HEK293 (cell line): ENCODE results near the gene YARS1.

ENCODE experiments used
- CTCF ChIA-PET: fragments of 350-600 bp; formaldehyde crosslinking; extraction: SDS; loops from one replicate; lab custom pipeline; 2021; ENCODE audit warnings: antibody characterized with exemption; lab: Yijun Ruan, JAX
- POLR2A ChIA-PET: fragments of 300-600 bp; formaldehyde crosslinking; extraction: SDS; loops from one replicate; lab custom pipeline; 2020; ENCODE audit warnings: antibody characterized with exemption, inconsistent platforms; lab: Yijun Ruan, JAX
- H3K27ac ChIP-seq: fragments of 200-500 bp; sonication (Bioruptor generic); 2 replicates; pipeline ENCODE4 v1.5.1; 2014; ENCODE audit warnings: low read depth, low read length, control low read depth, inconsistent platforms; ENCODE audit errors: extremely low read depth
- H3K36me3 ChIP-seq, 2 experiments: fragments of 200-500 bp in 1 of 2; sonication (Bioruptor generic) in 1 of 2; 1 replicate in 1 of 2; 2 replicates in 1 of 2; pipeline ENCODE4 v1.5.1; 2014 to 2017; ENCODE audit warnings: inconsistent platforms in 2 of 2, low read length in 2 of 2; ENCODE audit not compliant: control insufficient read depth in 2 of 2, insufficient read depth in 1 of 2
- H3K4me1 ChIP-seq: fragments of 200-500 bp; sonication (Bioruptor generic); 2 replicates; pipeline ENCODE4 v1.5.1; 2014; ENCODE audit warnings: mild to moderate bottlenecking, low read length, inconsistent platforms; ENCODE audit not compliant: control insufficient read depth, insufficient read depth
- H3K4me3 ChIP-seq: 2 replicates; pipeline ENCODE4 v1.5.1; 2011; ENCODE audit warnings: low read depth, mild to moderate bottlenecking, control low read depth, low read length, moderate library complexity
- H3K9me3 ChIP-seq: fragments of 200-500 bp; sonication (Bioruptor generic); 2 replicates; pipeline ENCODE4 v1.5.1; 2014; ENCODE audit warnings: low read depth, low read length, inconsistent platforms; ENCODE audit not compliant: control insufficient read depth, insufficient read depth
- GLI2 ChIP-seq: fragments of 450-650 bp; formaldehyde crosslinking; IDR thresholded peaks from 2 replicates; pipeline ENCODE4; 2017; ENCODE audit warnings: missing biosample characterization, missing genetic modification characterization, low read depth, borderline replicate concordance
- HOXD13 ChIP-seq: sonication (generic); formaldehyde crosslinking; IDR thresholded peaks from 2 replicates; pipeline ENCODE4 v1.8.0; 2022; ENCODE audit warnings: missing genetic modification reagents, borderline replicate concordance
- MEIS1 ChIP-seq: sonication (generic); formaldehyde crosslinking; IDR thresholded peaks from 2 replicates; pipeline ENCODE4 v1.8.1; 2022; ENCODE audit warnings: missing genetic modification reagents, mild to moderate bottlenecking, borderline replicate concordance
- SP7 ChIP-seq: fragments of 450-650 bp; formaldehyde crosslinking; IDR thresholded peaks from 2 replicates; pipeline ENCODE4 v1.5.1; 2016; ENCODE audit warnings: missing biosample characterization, missing genetic modification characterization
- TRIM28 ChIP-seq: IDR thresholded peaks from 2 replicates; pipeline ENCODE4 v1.6.1; 2011; ENCODE audit warnings: low read length, control low read depth, borderline replicate concordance
- YY1 ChIP-seq: fragments of 450-650 bp; formaldehyde crosslinking; IDR thresholded peaks from 2 replicates; pipeline ENCODE4 v1.5.1; 2018; ENCODE audit warnings: missing biosample characterization, missing genetic modification characterization
- ZBTB17 ChIP-seq: fragments of 450-650 bp; formaldehyde crosslinking; IDR thresholded peaks from 2 replicates; pipeline ENCODE4 v1.5.1; 2016; ENCODE audit warnings: missing biosample characterization, missing genetic modification characterization
- ZFP37 ChIP-seq: fragments of 450-650 bp; formaldehyde crosslinking; IDR thresholded peaks from 2 replicates; pipeline ENCODE4 v1.5.1; 2016; ENCODE audit warnings: missing biosample characterization, missing genetic modification characterization
- ZNF175 ChIP-seq: fragments of 450-650 bp; formaldehyde crosslinking; IDR thresholded peaks from 2 replicates; pipeline ENCODE4 v1.5.1; 2016; ENCODE audit warnings: missing biosample characterization, missing genetic modification characterization
- ZNF19 ChIP-seq: fragments of 450-650 bp; formaldehyde crosslinking; IDR thresholded peaks from 2 replicates; pipeline ENCODE4; 2016; ENCODE audit warnings: missing biosample characterization, missing genetic modification characterization, low read depth
- ZNF248 ChIP-seq: fragments of 450-650 bp; formaldehyde crosslinking; IDR thresholded peaks from 2 replicates; pipeline ENCODE4 v1.5.1; 2017; ENCODE audit warnings: missing biosample characterization, missing genetic modification characterization
- ZNF266 ChIP-seq: fragments of 450-650 bp; formaldehyde crosslinking; IDR thresholded peaks from 2 replicates; pipeline ENCODE4 v1.5.1; 2016; ENCODE audit warnings: missing biosample characterization, missing genetic modification characterization, low read depth
- ZNF274 ChIP-seq, 2 experiments: fragments of 200-500 bp in 1 of 2; fragments of 450-650 bp in 1 of 2; sonication (Bioruptor generic) in 1 of 2; formaldehyde crosslinking in 1 of 2; IDR thresholded peaks; 2 replicates each; pipeline versions ENCODE4 v1.5.1 to v1.6.1; 2014 to 2016; ENCODE audit warnings: borderline replicate concordance in 1 of 2, inconsistent platforms in 1 of 2, low read length in 1 of 2, missing biosample characterization in 1 of 2, missing genetic modification characterization in 1 of 2
- ZNF292 ChIP-seq: fragments of 450-650 bp; formaldehyde crosslinking; IDR thresholded peaks from 2 replicates; pipeline ENCODE4 v1.5.1; 2016; ENCODE audit warnings: low read depth, missing biosample characterization, missing genetic modification characterization, borderline replicate concordance
- ZNF366 ChIP-seq: fragments of 450-650 bp; formaldehyde crosslinking; conservative IDR thresholded peaks from 2 replicates; pipeline ENCODE4 v1.5.1; 2016; ENCODE audit warnings: missing biosample characterization, missing genetic modification characterization
- ZNF521 ChIP-seq: fragments of 450-650 bp; formaldehyde crosslinking; IDR thresholded peaks from 2 replicates; pipeline ENCODE4 v1.5.1; 2017; ENCODE audit warnings: missing biosample characterization, mild to moderate bottlenecking, missing genetic modification characterization
- ZNF571 ChIP-seq: fragments of 450-650 bp; formaldehyde crosslinking; IDR thresholded peaks from 2 replicates; pipeline ENCODE4 v1.5.0; 2017; ENCODE audit warnings: missing biosample characterization, missing genetic modification characterization
- ZNF626 ChIP-seq: fragments of 450-650 bp; sonication (Bioruptor Pico); formaldehyde crosslinking; IDR thresholded peaks from 2 replicates; pipeline ENCODE4 v1.5.1; 2018; ENCODE audit warnings: missing biosample characterization, missing genetic modification characterization, inconsistent platforms
- ZNF701 ChIP-seq: fragments of 450-650 bp; formaldehyde crosslinking; IDR thresholded peaks from 2 replicates; pipeline ENCODE4 v1.5.1; 2016; ENCODE audit warnings: missing biosample characterization, missing genetic modification characterization
- ZNF792 ChIP-seq: fragments of 450-650 bp; formaldehyde crosslinking; IDR thresholded peaks from 2 replicates; pipeline ENCODE4 v1.5.1; 2016; ENCODE audit warnings: missing biosample characterization, missing genetic modification characterization
- ZNF830 ChIP-seq: fragments of 450-650 bp; IDR thresholded peaks from 2 replicates; pipeline ENCODE4 v1.5.0; 2018; ENCODE audit warnings: missing biosample characterization, missing genetic modification characterization, low read depth, mild to moderate bottlenecking, moderate library complexity
- TF ChIP-seq, protein P1 (sequence below): fragments of 450-650 bp; formaldehyde crosslinking; IDR thresholded peaks from 2 replicates; pipeline ENCODE4 v1.5.1; 2017; ENCODE audit warnings: missing biosample characterization, mild to moderate bottlenecking, missing genetic modification characterization, moderate library complexity
- TF ChIP-seq, protein P2 (sequence below): fragments of 450-650 bp; formaldehyde crosslinking; IDR thresholded peaks from 2 replicates; pipeline ENCODE4 v1.5.1; 2016; ENCODE audit warnings: missing biosample characterization, missing genetic modification characterization, borderline replicate concordance

The YARS1 gene

DNA sequence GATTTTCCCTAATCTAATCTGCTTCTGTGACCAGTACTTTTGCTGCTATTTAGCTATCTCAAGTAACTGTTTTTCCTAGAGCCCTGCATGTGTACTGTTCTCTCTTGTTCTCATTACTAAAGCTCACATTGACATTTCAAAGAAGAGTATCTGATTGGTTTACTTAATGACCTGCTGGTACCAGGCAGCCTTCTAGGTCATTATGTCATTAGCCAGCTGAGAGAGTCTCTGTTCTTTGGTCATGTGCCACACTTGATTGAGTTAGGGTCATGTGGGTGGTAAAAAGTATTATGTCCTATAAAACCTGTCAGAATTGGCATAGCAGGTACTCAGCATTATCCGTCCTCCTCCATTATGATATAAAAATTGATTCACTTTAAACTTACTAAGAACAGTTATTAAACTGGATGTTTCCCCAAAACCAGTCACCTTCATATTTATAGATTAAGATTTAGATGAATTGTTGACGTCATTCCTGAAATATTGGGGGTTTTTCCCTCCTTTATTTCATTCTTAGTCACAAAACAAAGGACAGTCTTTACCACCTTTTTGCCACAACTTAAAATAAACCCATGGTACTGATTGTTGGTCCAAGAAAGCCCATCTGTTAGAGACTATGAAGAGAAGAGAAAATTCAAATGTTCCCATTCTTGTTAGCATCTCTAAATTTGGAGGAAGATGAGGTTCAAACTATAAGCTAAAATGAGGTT lies 31.4 kb upstream of the YARS1 start:
- no peaks in the 10 kb centered on the region for H3K9me3 ChIP-seq
- no peaks in the 10 kb centered on the region for H3K4me1 ChIP-seq
- ChIA-PET CTCF (interaction anchor here (0.6 to 2.3 kb wide), 4 partner anchors 23 to 522 kb away, joined by 3 to 8 read pairs (median 4); no protein-coding TSS in a partner anchor), POLR2A (interaction anchor here (0.6 to 0.7 kb wide), 2 partner anchors 26 to 153 kb away, joined by 3 to 5 read pairs; no protein-coding TSS in a partner anchor)
- peaks cover 18 to 63% of the 10 kb centered on the region in 2 experiments for H3K36me3 ChIP-seq
- TF ChIP-seq ZNF366 (tag by site-specific recombination) (no peak), ZNF248 (tag by site-specific recombination) (no peak), ZNF792 (tag by site-specific recombination) (no peak), SP7 (tag by site-specific recombination) (no peak), GLI2 (tag by site-specific recombination) (no peak), ZFP37 (tag by site-specific recombination) (no peak), ZNF521 (tag by site-specific recombination) (no peak), ZNF701 (tag by site-specific recombination) (no peak), ZNF830 (no peak), ZNF626 (tag by site-specific recombination) (no peak), ZNF19 (no peak), YY1 (tag by site-specific recombination) (no peak), HOXD13 (CRISPR knock-in tag) (no peak), ZNF292 (tag by site-specific recombination) (no peak), TRIM28 (no peak), MEIS1 (CRISPR knock-in tag) (no peak), ZBTB17 (no peak), ZNF266 (tag by site-specific recombination) (no peak), ZNF175 (tag by site-specific recombination) (no peak)
- TF ChIP-seq, protein P1, sequence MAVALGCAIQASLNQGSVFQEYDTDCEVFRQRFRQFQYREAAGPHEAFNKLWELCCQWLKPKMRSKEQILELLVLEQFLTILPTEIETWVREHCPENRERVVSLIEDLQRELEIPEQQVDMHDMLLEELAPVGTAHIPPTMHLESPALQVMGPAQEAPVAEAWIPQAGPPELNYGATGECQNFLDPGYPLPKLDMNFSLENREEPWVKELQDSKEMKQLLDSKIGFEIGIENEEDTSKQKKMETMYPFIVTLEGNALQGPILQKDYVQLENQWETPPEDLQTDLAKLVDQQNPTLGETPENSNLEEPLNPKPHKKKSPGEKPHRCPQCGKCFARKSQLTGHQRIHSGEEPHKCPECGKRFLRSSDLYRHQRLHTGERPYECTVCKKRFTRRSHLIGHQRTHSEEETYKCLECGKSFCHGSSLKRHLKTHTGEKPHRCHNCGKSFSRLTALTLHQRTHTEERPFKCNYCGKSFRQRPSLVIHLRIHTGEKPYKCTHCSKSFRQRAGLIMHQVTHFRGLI (tag by site-specific recombination) = no peak
- no peak overlapping the region for H3K4me3 ChIP-seq
- no peak overlapping the region for H3K27ac ChIP-seq

DNA sequence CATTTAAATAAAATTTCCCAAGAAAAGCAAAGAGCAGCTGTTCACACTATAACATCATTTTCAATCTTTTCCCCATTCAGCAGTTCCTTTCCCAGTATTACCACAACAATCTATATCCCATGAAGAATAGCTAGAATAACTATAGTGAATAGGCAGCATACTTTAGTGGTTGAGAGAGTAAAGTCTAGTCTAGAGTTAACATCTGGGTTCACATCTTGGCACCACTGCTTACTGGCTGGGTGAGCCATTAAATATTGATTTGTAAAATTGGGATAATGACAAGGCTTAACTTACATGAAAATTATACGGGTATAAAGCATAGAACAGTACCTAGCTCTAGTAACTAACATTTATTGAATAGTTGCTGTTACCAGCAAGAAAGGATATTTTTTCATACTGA lies 14.7 kb upstream of the YARS1 start:
- Histone ChIP-seq H3K4me3 (no peak overlapping the region), H3K27ac (no peak overlapping the region), H3K4me1 (no peaks in the 10 kb centered on the region), H3K9me3 (no peaks in the 10 kb centered on the region), H3K36me3 (peaks cover 76 to 90% of the 10 kb centered on the region in 2 experiments)
- TF ChIP-seq ZNF571 (tag by site-specific recombination) (no peak), ZNF274 (IDR thresholded peaks at IDR 0.05; ENCODE audit: low read length) (no peak), ZNF274 (tag by site-specific recombination; IDR thresholded peaks at IDR 0.05; ENCODE audit: borderline replicate concordance) (no peak)
- TF ChIP-seq, protein P2, sequence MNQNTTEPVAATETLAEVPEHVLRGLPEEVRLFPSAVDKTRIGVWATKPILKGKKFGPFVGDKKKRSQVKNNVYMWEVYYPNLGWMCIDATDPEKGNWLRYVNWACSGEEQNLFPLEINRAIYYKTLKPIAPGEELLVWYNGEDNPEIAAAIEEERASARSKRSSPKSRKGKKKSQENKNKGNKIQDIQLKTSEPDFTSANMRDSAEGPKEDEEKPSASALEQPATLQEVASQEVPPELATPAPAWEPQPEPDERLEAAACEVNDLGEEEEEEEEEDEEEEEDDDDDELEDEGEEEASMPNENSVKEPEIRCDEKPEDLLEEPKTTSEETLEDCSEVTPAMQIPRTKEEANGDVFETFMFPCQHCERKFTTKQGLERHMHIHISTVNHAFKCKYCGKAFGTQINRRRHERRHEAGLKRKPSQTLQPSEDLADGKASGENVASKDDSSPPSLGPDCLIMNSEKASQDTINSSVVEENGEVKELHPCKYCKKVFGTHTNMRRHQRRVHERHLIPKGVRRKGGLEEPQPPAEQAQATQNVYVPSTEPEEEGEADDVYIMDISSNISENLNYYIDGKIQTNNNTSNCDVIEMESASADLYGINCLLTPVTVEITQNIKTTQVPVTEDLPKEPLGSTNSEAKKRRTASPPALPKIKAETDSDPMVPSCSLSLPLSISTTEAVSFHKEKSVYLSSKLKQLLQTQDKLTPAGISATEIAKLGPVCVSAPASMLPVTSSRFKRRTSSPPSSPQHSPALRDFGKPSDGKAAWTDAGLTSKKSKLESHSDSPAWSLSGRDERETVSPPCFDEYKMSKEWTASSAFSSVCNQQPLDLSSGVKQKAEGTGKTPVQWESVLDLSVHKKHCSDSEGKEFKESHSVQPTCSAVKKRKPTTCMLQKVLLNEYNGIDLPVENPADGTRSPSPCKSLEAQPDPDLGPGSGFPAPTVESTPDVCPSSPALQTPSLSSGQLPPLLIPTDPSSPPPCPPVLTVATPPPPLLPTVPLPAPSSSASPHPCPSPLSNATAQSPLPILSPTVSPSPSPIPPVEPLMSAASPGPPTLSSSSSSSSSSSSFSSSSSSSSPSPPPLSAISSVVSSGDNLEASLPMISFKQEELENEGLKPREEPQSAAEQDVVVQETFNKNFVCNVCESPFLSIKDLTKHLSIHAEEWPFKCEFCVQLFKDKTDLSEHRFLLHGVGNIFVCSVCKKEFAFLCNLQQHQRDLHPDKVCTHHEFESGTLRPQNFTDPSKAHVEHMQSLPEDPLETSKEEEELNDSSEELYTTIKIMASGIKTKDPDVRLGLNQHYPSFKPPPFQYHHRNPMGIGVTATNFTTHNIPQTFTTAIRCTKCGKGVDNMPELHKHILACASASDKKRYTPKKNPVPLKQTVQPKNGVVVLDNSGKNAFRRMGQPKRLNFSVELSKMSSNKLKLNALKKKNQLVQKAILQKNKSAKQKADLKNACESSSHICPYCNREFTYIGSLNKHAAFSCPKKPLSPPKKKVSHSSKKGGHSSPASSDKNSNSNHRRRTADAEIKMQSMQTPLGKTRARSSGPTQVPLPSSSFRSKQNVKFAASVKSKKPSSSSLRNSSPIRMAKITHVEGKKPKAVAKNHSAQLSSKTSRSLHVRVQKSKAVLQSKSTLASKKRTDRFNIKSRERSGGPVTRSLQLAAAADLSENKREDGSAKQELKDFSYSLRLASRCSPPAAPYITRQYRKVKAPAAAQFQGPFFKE = no peak
- ChIA-PET POLR2A (interaction anchor here (1.2 kb wide), 1 partner anchor 14 kb away, joined by 3 read pairs; no protein-coding TSS in a partner anchor), CTCF (interaction anchor here (0.7 to 1.3 kb wide), 2 partner anchors 9 to 55 kb away, joined by 3 read pairs; partner anchors contain the start of gene HPCA)
